AG10803 (cell line): ENCODE measurements around the gene ZNF669.
"Not testable (repeated sequence)": the region's sequence is repeated elsewhere in the genome, so short reads cannot be mapped to it uniquely, and the experiment has no call there.

Source experiments
- DNase-seq: peaks from one replicate; pipeline ENCODE4 v3.0.0; 2010; ENCODE audit warnings: low read depth
- H3K4me3 ChIP-seq: 2 replicates; pipeline ENCODE4 v1.5.1; 2011; ENCODE audit warnings: mild to moderate bottlenecking, low read length, control low read depth
- TF ChIP-seq, protein P1 (sequence below): conservative IDR thresholded peaks from 2 replicates; pipeline ENCODE4 v1.5.1; 2011; ENCODE audit warnings: mild to moderate bottlenecking, low read length, control low read depth, inconsistent platforms

Gene ZNF669

DNA sequence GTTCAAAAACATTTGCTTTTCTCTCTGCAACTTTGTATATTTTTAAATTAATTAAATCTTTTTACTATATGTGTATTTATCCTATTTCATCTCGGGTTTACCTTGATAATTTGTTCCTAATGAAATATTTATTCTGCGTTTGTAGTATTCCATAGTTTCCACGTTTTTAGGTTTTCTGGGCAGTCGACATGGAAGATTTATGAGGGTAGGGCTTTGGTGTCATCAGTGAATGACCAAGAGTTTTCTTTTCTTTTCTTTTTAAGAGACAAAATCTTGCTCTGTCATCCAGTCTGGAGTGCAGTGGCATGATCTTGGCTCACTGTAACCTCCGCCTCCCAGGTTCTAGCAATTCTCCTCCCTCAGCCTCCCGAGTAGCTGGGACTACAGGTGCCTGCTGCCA, 17.2 kb upstream of the ZNF669 start:
- TF ChIP-seq, protein P1, sequence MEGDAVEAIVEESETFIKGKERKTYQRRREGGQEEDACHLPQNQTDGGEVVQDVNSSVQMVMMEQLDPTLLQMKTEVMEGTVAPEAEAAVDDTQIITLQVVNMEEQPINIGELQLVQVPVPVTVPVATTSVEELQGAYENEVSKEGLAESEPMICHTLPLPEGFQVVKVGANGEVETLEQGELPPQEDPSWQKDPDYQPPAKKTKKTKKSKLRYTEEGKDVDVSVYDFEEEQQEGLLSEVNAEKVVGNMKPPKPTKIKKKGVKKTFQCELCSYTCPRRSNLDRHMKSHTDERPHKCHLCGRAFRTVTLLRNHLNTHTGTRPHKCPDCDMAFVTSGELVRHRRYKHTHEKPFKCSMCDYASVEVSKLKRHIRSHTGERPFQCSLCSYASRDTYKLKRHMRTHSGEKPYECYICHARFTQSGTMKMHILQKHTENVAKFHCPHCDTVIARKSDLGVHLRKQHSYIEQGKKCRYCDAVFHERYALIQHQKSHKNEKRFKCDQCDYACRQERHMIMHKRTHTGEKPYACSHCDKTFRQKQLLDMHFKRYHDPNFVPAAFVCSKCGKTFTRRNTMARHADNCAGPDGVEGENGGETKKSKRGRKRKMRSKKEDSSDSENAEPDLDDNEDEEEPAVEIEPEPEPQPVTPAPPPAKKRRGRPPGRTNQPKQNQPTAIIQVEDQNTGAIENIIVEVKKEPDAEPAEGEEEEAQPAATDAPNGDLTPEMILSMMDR = no peak
- DNase-seq = no peak
- H3K4me3 ChIP-seq = no peak overlapping the region

DNA sequence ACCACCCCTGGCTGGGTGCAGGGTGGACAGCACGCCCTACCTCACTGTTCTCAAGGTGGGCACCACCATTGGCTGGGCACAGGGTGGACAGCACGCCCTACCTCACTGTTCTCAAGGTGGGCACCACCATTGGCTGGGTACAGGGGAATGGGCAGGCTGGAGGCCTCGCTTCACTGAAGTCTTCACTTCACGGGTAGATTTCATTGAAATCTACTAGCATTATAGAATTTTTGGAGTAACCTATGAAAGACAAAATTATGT, 16.2 kb upstream of the ZNF669 start:
- DNase-seq, H3K4me3 ChIP-seq: not testable (repeated sequence)

DNA sequence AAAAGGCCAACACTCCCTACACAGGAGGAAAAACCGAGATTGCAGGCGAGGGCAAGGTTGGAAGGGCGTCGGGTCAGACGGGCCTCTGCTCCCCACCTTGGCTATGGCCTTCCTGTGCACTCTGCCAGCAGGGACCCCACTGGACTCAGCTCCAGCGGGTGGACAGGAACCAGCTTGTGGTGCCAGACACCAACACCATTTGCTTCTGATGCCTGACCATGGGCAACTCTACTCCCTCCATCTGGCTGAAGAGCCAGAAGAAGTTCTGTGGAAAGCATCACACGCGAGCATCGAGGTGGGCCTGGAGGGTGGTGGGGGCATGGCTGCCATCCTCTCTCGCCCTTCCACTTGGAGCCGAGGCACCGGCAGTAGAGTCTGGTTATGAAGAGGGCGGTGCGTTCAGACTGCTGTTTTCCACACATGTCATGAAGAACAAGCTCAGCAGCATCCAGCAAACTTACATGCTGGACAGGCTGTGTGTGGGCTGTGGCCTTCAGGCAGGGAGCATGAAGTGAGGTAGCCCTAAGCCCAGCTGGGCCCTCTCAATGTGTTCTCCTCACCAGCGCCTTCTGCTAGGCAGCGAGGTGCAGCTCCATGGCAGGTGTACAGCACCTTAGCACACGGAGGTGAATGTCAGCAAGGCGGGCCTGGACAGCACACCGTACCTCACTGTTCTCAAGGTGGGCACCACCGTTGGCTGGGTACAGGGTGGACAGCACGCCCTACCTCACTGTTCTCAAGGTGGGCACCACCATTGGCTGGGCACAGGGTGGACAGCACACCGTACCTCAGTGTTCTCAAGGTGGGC, 15.6 kb upstream of the ZNF669 start:
- no peak overlapping the region for H3K4me3 ChIP-seq
- TF ChIP-seq, protein P1 = no peak
- DNase-seq = no peak

DNA sequence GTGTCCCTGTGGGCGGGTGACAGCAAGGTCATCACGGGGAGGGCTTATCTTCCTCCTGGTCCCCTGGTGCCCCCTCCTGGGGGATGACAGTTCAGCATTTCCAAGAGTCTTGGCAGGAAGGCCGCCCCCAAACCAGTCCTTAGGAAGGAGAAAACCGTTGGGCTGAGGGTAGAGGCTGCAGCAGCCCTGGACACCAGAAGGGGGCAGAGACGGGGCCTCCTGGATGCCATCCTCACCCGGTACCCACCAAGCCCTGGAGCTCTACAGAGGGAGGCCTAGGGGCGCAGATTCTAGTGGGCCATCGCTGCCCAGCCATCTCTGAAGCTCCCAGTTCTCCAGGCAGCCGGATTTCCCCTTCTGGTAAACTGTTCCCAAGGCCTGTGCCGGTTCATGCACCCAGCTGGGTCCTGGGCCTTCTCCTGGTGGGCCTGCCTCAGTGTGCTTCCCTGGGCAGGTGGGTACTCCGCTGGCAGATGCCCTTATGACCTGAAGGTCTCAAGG, 14.8 kb upstream of the ZNF669 start:
- no peak overlapping the region for H3K4me3 ChIP-seq
- peak; percentile 15 for DNase-seq
- TF ChIP-seq, protein P1 = no peak

DNA sequence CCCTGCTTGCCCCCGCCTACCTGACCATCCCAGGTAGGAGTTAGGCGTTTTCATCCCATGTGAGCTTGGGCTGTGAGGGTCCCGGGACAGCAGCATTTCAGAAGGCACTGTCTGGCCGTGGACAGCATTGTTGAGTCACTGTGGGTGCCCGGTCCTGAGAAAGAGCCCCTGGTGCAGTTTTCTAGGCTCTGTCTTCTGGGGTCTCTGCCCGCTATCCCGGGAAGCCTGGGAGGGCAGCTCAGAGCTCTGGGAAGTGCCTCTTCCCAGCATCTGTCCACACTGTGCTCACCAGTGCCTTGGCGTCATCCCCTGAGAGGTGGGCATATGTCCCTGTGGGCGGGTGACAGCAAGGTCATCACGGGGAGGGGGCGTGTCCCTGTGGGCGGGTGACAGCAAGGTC, 11.4 kb upstream of the ZNF669 start:
- no peak for DNase-seq
- TF ChIP-seq, protein P1 = no peak
- no peak overlapping the region for H3K4me3 ChIP-seq

DNA sequence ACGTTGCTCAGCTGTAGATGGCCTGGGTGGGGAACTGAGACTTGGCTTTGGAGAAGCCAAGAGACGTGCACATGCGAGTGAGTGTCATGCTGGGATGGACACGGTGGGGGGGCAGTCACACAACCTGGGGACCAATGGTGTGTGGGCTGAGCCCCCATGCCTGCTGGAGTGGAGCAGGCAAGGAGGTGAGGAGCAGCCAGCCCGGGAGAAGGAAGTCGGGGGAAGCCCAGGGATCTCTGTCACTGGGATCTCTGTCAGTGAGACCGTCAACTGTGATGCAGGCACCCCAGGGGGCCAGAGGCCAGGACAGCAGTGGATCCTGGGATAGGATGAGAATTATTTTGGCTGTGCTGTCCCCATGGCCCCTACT, 11.0 kb upstream of the ZNF669 start:
- H3K4me3 ChIP-seq = no peak overlapping the region
- TF ChIP-seq, protein P1 = no peak
- no peak for DNase-seq

DNA sequence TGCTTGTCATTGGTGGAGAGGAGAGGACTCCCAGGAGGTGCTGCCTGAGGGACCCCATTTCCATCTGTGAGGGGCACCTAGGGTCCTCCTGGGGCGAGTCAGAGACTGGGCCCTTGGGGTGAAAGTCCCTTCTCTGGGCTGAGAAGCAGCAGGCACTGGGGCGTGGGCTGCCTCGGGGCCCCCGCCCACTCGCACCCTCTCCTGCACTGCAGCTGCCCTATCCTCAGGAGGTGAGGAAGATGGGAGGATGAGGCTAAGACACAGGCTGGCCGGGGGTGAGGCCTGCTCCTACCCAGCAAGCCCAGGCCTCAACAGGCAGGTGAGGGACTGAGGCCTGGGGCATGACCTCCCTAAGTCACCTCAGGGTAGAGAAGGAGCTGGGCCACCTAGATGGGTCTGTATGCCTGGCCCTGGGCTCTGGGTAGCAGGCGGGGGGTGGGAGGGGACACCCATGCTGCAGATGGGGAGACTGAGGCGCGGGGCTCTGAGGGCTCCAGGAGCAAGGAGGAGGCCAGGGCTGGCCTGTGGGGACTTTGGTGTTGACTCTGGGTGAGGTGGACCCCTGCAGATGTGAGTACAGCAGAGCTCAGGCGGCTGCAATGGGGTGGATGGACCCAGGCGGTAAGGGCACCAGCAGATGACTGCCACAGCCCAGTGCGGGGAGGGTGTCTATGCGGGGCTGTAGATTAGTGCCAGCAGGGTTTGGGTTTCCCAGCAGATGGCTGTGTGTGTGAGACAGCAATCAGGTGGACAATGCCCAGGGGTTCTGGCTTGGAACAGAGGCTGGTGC, 10.4 kb upstream of the ZNF669 start:
- H3K4me3 ChIP-seq = no peak overlapping the region
- DNase-seq = no peak
- TF ChIP-seq, protein P1 = no peak
